IPS DF 6.9 (cell line): ENCODE measurements around the gene AADACL4.

Source experiments
- DNase-seq: peaks from one replicate; pipeline ENCODE4 v3.0.0-alpha.2; 2013; ENCODE audit warnings: low read depth, low spot score
- H3K27ac ChIP-seq: one replicate; pipeline ENCODE4 v1.5.1; 2013; ENCODE audit warnings: low read length, control low read depth
- H3K27me3 ChIP-seq: 2 replicates; pipeline ENCODE4 v1.6.1; 2013; ENCODE audit warnings: mild to moderate bottlenecking, low read length; ENCODE audit not compliant: control insufficient read depth, insufficient read depth
- H3K36me3 ChIP-seq: 2 replicates; pipeline ENCODE4 v1.6.1; 2013; ENCODE audit warnings: low read length; ENCODE audit not compliant: control insufficient read depth, insufficient read depth
- H3K4me1 ChIP-seq: 2 replicates; pipeline ENCODE4 v1.6.1; 2013; ENCODE audit warnings: low read length; ENCODE audit not compliant: control insufficient read depth, insufficient read depth
- H3K4me3 ChIP-seq: 2 replicates; pipeline ENCODE4 v1.5.1; 2013; ENCODE audit warnings: mild to moderate bottlenecking, low read length
- H3K9me3 ChIP-seq: 2 replicates; pipeline ENCODE4 v1.6.1; 2013; ENCODE audit warnings: low read length, inconsistent platforms; ENCODE audit not compliant: control insufficient read depth, insufficient read depth
- WGBS: extraction: QIAGEN DNeasy Blood & Tissue Kit; methylation state at CpG from one replicate; pipeline ENCODE4 v1.1.7; 2013; ENCODE audit warnings: mixed read lengths, missing lambda C conversion rate; ENCODE audit not compliant: insufficient read length, insufficient coverage; 5-methylcytosine and 5-hydroxymethylcytosine counted together

Gene AADACL4

GRCh38 chr1:12692967-12693782 is 49.3 kb downstream of the AADACL4 start:
- Histone ChIP-seq H3K27ac (no peak overlapping the region), H3K36me3 (no peaks in the 10 kb centered on the region), H3K4me3 (no peak overlapping the region), H3K9me3 (no peaks in the 10 kb centered on the region), H3K4me1 (no peaks in the 10 kb centered on the region), H3K27me3 (no peaks in the 10 kb centered on the region)
- no CpG with 5 or more reads among the region's 10 CpGs for WGBS
- DNase-seq, result no peak

GRCh38 chr1:12696658-12697057 is 52.8 kb downstream of the AADACL4 start:
- no peaks in the 10 kb centered on the region for H3K36me3 ChIP-seq
- H3K27me3 ChIP-seq, result no peaks in the 10 kb centered on the region
- H3K4me3 ChIP-seq, result no peak overlapping the region
- no peaks in the 10 kb centered on the region for H3K9me3 ChIP-seq
- no peaks in the 10 kb centered on the region for H3K4me1 ChIP-seq
- no peak overlapping the region for H3K27ac ChIP-seq
- no peak for DNase-seq
- WGBS, result no CpG with 5 or more reads among the region's 3 CpGs

- DNase-seq, result no peak
- Histone ChIP-seq H3K9me3 (no peaks in the 10 kb centered on the region), H3K27me3 (no peaks in the 10 kb centered on the region), H3K4me1 (no peaks in the 10 kb centered on the region), H3K27ac (no peak overlapping the region), H3K4me3 (no peak overlapping the region), H3K36me3 (no peaks in the 10 kb centered on the region)
- WGBS, result no CpG with 5 or more reads among the region's 3 CpGs
Measured at GRCh38 chr1:12697397-12697796, 53.5 kb downstream of the AADACL4 start.

- no peaks in the 10 kb centered on the region for H3K27me3 ChIP-seq
- no peak for DNase-seq
- no peaks in the 10 kb centered on the region for H3K9me3 ChIP-seq
- no peaks in the 10 kb centered on the region for H3K4me1 ChIP-seq
- H3K4me3 ChIP-seq, result no peak overlapping the region
- no CpG with 5 or more reads among the region's 6 CpGs for WGBS
- no peaks in the 10 kb centered on the region for H3K36me3 ChIP-seq
- H3K27ac ChIP-seq, result no peak overlapping the region
Measured at GRCh38 chr1:12703821-12704451, 60.1 kb downstream of the AADACL4 start.

GRCh38 chr1:12706061-12706460 is 62.2 kb downstream of the AADACL4 start:
- no peaks in the 10 kb centered on the region for H3K4me1 ChIP-seq
- no peaks in the 10 kb centered on the region for H3K9me3 ChIP-seq
- no peak for DNase-seq
- WGBS, result no CpG with 5 or more reads among the region's 3 CpGs
- H3K36me3 ChIP-seq, result no peaks in the 10 kb centered on the region
- H3K4me3 ChIP-seq, result no peak overlapping the region
- H3K27me3 ChIP-seq, result no peaks in the 10 kb centered on the region
- no peak overlapping the region for H3K27ac ChIP-seq

GRCh38 chr1:12708396-12709090 is 64.7 kb downstream of the AADACL4 start:
- DNase-seq, result no peak

GRCh38 chr1:12709091-12709491 is 65.2 kb downstream of the AADACL4 start:
- Histone ChIP-seq H3K4me1 (peaks cover 3% of the 10 kb centered on the region; the same call in 1 of the 2 replicates), H3K9me3 (no peaks in the 10 kb centered on the region), H3K4me3 (no peak overlapping the region), H3K27ac (no peak overlapping the region), H3K27me3 (no peaks in the 10 kb centered on the region), H3K36me3 (no peaks in the 10 kb centered on the region)
- WGBS, result no CpG with 5 or more reads among the region's 1 CpG
- DNase-seq, result no peak

More at GRCh38 chr1:12708396-12709090, 64.7 kb downstream of the AADACL4 start:
- WGBS, result no CpG with 5 or more reads among the region's 4 CpGs
- H3K4me1 ChIP-seq, result peaks cover 3% of the 10 kb centered on the region; the same call in 1 of the 2 replicates
- H3K9me3 ChIP-seq, result no peaks in the 10 kb centered on the region
- no peaks in the 10 kb centered on the region for H3K27me3 ChIP-seq
- no peak overlapping the region for H3K4me3 ChIP-seq
- H3K36me3 ChIP-seq, result no peaks in the 10 kb centered on the region
- no peak overlapping the region for H3K27ac ChIP-seq

GRCh38 chr1:12709696-12710095 is 65.8 kb downstream of the AADACL4 start:
- peaks cover 3% of the 10 kb centered on the region; the same call in 1 of the 2 replicates for H3K4me1 ChIP-seq
- H3K27me3 ChIP-seq, result no peaks in the 10 kb centered on the region
- H3K4me3 ChIP-seq, result no peak overlapping the region
- WGBS, result no CpG with 5 or more reads among the region's 3 CpGs
- H3K27ac ChIP-seq, result no peak overlapping the region
- no peak for DNase-seq
- H3K9me3 ChIP-seq, result no peaks in the 10 kb centered on the region
- H3K36me3 ChIP-seq, result no peaks in the 10 kb centered on the region

GRCh38 chr1:12711536-12711935 is 67.7 kb downstream of the AADACL4 start:
- no peaks in the 10 kb centered on the region for H3K27me3 ChIP-seq
- no CpG with 5 or more reads among the region's 3 CpGs for WGBS
- no peak overlapping the region for H3K27ac ChIP-seq
- H3K9me3 ChIP-seq, result no peaks in the 10 kb centered on the region
- no peak overlapping the region for H3K4me3 ChIP-seq
- H3K36me3 ChIP-seq, result no peaks in the 10 kb centered on the region
- peaks cover 8% of the 10 kb centered on the region; the same call in 1 of the 2 replicates for H3K4me1 ChIP-seq
- no peak for DNase-seq

GRCh38 chr1:12712076-12712475 is 68.2 kb downstream of the AADACL4 start:
- no CpG with 5 or more reads among the region's 1 CpG for WGBS
- peaks cover 8% of the 10 kb centered on the region; the same call in 1 of the 2 replicates for H3K4me1 ChIP-seq
- H3K36me3 ChIP-seq, result no peaks in the 10 kb centered on the region
- no peak overlapping the region for H3K4me3 ChIP-seq
- H3K27me3 ChIP-seq, result no peaks in the 10 kb centered on the region
- H3K27ac ChIP-seq, result no peak overlapping the region
- no peak for DNase-seq
- H3K9me3 ChIP-seq, result no peaks in the 10 kb centered on the region
